GM19455 (cell line): ENCODE results near the gene CAPN9.
"Not testable (repeated sequence)": the region's sequence is repeated elsewhere in the genome, so short reads cannot be mapped to it uniquely, and the experiment has no call there.

Experiments used
- ATAC-seq: cut with Tn5 transposase; IDR thresholded peaks from one replicate; pipeline ENCODE4 v1.9.1; 2021; ENCODE audit not compliant: unreplicated experiment

Gene CAPN9

GRCh38 chr1:230747127-230747730 lies at the start of gene CAPN9:
Gene CAPN9, plus strand, starts transcription at chr1:230747388. Its CDS starts 109 bp downstream, at chr1:230747497.
- ATAC-seq = no peak

GRCh38 chr1:230698130-230698529 lies 49.1 kb upstream of the CAPN9 start:
- ATAC-seq = no peak

- ATAC-seq = not testable (repeated sequence)
Observed at GRCh38 chr1:230698964-230699363, 48.2 kb upstream of the CAPN9 start.

GRCh38 chr1:230699716-230700115 lies 47.5 kb upstream of the CAPN9 start:
- ATAC-seq = no peak

GRCh38 chr1:230700132-230700531 lies 47.1 kb upstream of the CAPN9 start:
- no peak for ATAC-seq

DNA sequence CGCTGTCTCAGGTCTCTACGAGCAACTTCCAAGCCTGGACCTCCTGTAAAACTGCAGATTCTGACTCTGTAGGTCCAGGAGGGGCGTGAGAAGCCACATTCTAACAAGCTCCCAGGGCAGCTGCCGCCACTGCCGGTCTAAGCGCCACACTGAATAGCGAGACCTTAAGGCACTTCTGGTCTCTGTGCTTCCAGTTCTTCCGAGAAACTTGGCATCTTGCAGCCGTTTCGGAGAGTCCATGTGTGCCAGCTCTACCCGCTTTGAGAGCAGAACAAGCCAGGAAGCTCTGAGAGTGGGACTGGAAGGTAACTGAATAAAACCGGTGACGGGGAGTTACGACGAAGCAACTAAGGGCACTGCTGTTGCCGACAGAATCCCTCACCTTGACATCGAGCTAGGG lies 45.8 kb upstream of the CAPN9 start:
- ATAC-seq = no peak

DNA sequence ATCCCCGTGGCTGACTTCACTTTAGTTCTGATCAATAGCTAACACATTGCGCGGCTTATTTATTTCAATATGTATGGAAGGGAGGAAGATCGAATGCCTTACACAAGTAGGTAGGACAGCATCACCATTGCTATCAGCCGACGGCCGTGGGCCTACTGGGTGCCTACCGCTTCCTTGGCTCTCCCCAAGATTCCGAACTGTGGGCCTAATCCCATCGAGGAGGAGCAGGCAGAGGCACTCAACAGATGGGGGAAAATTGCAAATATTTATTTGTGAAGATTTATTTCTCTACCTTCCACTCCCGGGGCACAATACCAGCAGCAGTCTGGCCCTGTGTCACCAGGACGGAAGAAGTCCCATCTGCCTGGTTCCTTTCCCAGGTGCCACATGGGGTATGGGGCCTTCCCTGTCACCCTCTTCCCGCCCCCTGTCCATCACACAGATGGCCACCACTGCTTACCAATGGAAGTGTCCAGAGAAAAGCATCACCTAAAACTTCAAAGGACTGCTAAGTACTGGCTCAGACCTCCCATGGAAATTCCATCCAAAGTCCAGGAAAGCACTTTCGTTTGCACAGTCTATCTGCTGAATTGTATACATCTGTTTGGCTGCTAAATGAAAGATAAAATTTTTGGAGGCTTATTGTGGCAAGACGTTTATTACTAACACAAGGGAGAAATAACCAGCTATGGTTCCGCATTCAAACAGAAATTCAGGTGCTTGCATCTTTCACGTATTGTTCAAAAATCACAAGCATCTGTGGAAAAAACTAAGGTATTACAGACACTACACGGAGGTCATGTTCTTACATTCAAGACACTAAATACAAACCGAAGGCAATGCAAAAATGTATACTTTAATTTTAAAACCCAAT lies 45.1 kb upstream of the CAPN9 start:
- no peak for ATAC-seq

DNA sequence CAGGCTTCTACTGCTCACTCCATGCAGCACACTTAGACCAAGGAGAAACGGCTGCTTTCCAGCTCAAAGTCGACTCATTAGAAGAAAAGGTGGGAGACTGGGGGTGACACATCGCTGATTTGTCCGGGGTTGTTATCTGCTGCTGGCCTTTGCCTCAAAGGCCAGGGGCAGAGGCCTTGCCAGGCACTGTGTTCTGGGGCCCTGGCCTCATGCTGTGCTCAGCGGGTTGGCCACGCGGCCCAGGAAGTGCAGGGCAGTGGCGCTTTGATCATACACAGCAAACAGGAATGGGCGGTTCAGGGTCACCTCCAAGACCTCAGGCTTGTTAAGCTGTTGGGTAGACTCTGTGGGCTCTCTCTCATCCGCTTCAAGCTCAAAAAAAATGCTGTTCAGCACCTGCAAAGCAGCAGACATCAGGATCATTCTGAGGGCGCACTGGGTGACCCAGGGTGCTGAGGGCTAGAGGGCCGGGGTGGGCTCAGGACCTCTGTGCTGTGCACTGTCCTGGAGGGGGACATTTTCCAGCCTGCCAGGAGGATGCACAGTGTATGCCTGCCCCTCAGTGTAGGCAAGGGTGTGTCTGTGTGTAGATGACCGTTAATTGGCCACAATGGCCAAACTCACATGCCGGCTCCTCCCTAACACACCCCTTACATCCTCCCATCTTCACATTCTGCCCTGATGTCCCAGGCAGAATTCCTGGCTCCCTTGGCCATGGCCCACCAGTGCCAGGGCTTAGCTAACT lies 44.1 kb upstream of the CAPN9 start:
- no peak for ATAC-seq

DNA sequence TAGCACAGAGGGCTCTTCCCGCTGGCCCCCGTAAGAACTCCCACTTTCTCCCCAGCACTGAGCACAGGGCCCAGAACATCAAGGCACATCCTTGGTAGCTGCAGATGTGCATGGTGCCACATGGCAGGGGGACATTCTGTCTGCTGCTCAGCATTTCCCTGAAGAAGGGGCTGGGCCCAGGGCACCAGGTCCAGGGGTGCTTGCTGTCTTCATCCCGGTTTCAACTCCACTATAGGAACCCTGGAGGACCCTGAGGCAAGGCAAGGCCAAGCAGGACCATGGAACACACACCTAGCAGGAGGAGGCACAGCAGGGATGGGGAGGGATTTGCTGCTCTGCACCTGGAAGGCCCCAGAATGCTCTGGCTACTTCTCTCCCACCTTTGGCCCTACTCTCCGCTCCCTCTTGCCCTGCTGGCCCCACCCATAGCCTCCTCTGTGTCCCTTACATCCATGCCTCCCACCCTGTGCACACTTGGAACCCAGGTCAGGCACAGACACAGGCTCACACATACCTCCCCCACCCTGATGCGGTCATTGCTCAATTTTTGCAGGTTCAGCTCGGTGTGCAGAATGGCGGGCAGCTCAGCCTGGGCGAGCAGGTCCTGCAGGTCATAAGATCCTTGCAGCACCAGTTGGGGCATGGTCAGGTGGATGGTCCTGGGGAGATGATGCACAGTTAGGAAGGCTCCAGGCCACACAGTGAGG lies 43.4 kb upstream of the CAPN9 start:
- ATAC-seq = no peak

DNA sequence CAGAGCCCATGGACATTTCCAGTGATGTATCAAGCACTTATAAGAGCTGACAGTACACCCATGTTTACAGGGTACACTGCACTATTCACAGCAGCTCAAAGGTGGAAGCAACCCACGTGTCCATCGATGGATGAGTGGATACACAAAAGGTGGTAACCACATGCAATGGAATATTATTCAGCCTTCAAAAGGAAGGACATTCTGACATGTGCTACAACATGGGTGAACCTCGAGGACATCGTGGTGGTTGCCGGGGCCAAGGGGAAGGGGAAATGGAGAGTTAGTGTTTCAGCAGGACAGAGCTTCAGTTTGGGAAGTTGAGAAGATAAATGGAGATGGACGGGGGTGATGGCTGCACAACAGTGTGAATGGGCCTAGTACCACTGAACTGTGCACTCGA lies 42.4 kb upstream of the CAPN9 start:
- ATAC-seq = no peak

DNA sequence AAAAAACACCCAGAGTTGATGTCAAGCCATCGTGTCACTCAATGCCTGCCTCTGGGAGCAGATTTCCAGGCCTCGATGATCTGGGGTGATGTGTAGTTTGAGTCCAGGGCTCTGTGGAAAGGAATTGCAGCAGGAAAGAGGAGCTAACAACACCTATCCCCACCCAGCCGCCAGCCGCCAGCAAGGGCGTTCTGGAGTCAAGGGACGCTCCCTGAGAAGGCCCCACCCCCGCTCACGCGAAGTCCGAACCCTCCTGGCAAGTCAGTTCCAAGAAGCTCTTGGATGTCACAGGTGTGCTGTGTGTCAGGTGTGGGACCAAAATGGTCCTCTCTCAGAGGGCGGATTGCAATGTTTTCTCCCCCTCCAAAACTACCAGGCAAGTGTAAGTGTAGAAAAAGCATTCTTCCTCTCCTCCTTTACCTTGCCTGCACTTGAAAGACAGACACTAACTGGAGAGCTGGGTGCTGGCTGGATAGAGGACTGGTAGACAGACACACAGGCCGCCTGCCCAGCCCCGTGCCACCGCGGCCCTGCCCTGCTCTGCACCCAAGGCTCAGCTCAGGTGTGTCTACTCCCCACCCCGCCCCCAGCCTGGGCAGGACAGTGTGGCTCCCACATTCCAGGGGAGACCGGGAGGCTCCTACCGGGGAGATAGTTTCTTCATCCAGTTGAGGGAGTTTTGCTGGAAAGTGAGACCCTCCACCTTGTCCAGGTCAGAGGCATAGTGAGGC lies 41.7 kb upstream of the CAPN9 start:
- no peak for ATAC-seq

DNA sequence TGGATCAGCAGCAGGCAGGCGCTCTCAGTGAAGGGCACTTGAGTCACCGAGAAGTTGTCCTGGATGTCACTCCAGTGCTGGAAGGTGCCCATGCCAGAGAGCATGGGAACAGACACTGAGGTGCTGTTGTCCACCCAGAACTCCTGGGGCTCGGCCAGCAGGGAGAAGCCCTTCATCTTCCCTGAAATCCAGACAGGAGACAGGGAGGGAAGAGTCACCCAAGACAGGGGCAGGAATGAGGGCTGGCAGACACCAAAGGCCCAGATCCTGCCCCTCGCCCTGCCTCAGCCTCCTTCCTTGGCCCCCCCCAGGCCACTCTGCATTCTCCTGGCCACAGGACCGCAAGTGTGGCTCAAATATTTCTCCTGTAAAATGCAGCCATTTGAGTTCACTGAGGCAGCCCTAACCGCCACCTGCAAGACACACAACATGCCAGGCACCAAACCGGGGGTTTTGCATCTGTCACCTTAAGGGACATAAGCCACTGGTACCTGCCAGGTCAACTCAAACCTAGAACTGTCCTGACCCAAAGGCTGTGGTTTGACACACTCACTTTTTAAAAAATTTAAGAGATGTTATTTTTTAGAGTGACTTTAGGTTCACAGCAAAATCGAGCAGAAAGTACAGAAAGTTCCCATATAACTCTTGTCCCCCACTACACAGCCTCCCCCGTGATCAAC lies 41.0 kb upstream of the CAPN9 start:
- no peak for ATAC-seq

- no peak for ATAC-seq
Observed at GRCh38 chr1:230706887-230707731, 40.1 kb upstream of the CAPN9 start.

- ATAC-seq = no peak
Observed at GRCh38 chr1:230707732-230708630, 39.2 kb upstream of the CAPN9 start.

GRCh38 chr1:230708631-230709580 lies 38.3 kb upstream of the CAPN9 start:
- ATAC-seq = no peak

DNA sequence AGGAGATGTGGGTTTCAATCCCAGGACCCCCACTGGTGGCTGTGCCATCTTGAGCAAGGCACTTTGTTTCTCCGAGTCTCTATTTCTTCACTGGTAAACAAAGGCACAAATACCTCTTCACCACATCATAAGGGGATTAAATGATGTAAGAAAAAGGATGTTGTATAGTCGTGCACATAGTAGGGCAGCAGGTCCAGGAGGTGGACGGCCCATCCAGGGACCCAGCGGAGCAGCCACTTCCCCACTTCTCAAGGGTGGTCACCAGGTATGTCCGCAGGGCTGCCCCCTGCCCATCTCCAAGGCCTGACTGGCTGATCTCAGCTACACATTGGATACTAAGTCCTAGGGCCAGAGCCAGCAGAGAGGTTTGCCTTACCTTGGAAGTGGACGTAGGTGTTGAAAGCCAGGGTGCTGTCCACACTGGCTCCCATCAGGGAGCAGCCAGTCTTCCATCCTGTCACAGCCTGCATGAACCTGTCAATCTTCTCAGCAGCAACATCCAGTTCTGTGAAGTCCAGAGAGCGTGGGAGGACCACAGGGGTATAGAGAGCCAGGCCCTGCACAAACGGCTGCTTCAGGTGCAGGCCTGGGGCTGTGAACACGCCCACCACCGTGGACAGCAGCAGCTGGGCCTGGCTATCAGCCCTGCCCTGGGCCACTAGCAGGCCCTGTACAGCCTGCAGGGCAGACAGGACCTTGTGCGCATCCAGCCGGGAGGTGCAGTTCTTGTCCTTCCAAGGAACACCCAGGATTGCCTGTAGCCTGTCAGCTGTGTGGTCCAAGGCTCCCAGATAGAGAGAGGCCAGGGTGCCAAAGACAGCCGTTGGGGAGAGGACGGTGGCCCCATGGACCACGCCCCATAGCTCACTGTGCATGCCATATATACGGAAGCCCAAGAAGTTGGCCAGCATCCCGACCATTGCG lies 37.3 kb upstream of the CAPN9 start:
- ATAC-seq = no peak
